ENCODE measurements around the gene RANGRF.

RANGRF gene

DNA sequence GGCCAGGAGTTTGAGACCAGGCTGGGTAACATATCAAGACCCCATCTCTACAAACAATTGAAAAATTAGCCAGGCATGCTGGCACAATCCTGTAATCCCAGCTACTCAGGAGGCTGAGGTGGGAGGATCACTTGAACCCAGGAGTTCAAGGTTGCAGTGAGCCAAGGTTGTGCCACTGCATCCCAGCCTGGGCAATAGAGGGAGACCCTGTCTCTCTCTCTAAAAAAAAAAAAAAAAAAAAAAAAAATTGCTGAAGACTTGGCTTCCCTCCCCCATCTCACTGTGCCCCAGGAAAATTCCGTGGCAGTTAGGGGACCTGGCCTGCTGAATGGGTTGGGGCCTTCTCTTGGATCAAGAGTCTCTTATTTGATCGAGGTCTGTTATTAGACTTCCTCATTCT is 51.1 kb downstream of the RANGRF start, which contains the start of gene ODF4:
Gene ODF4, plus strand, starts transcription at position 301 of the 400 bp plus-strand sequence. CDS start 212 bp downstream, outside the sequence.
- POLR2A ChIA-PET, result interaction anchor here (0.6 kb wide), 1 partner anchor 41 kb away, joined by 5 read pairs; no protein-coding TSS in a partner anchor
- CTCF ChIA-PET, result interaction anchor here (1.4 to 1.6 kb wide), 2 partner anchors 10 to 44 kb away, joined by 3 to 5 read pairs; no protein-coding TSS in a partner anchor
- TF ChIP-seq, protein P1, sequence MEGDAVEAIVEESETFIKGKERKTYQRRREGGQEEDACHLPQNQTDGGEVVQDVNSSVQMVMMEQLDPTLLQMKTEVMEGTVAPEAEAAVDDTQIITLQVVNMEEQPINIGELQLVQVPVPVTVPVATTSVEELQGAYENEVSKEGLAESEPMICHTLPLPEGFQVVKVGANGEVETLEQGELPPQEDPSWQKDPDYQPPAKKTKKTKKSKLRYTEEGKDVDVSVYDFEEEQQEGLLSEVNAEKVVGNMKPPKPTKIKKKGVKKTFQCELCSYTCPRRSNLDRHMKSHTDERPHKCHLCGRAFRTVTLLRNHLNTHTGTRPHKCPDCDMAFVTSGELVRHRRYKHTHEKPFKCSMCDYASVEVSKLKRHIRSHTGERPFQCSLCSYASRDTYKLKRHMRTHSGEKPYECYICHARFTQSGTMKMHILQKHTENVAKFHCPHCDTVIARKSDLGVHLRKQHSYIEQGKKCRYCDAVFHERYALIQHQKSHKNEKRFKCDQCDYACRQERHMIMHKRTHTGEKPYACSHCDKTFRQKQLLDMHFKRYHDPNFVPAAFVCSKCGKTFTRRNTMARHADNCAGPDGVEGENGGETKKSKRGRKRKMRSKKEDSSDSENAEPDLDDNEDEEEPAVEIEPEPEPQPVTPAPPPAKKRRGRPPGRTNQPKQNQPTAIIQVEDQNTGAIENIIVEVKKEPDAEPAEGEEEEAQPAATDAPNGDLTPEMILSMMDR (IDR thresholded peaks at IDR 0.05; ENCODE audit: control extremely low read depth, extremely low read depth, low read depth, missing control alignments), result no peak
- DNase-seq (ENCODE audit: extremely low spot score), result no peak
